Peyer's patch (tissue), 4 donors: ENCODE results near the gene GDPD5.

Experiments
- POLR2A ChIP-seq, 2 donors: fragments of 450-650 bp; IDR thresholded peaks; one replicate each; pipeline ENCODE4 v1.5.1; 2017; ENCODE audit warnings: antibody characterized with exemption in 2 of 2, mild to moderate bottlenecking in 2 of 2, moderate library complexity in 2 of 2
- TF ChIP-seq, protein P1 (sequence below), 6 experiments: fragments of 450-650 bp in 4 of 6; fragments of 200-600 bp in 2 of 6; sonication (generic) in 1 of 6; IDR thresholded peaks; one replicate each; pipeline ENCODE4 v1.5.1; 2017 to 2019; ENCODE audit warnings: antibody characterized with exemption in 6 of 6, mild to moderate bottlenecking in 3 of 6, moderate library complexity in 1 of 6

DNA sequence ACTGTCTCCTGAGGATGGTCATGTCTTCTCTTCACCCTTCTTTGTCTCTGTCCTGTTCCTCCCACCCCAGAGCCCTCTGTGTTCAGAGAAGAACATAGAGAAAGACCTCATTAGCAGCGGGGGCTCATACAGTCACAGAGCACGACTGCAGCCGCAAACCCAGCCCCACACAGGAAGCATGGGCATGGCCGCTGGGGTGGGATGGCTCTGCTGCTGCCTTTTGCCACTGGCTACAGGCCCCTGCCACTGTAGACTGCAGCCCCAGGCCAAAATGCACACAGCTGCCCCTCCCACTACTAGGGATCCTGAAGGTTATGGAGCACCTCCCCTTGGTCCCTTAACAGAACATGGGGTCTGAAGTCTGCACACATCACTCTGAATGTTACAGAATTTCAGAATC is 57.9 kb downstream of the GDPD5 start:
- no peak for TF ChIP-seq POLR2A (IDR thresholded peaks at IDR 0.05)
- TF ChIP-seq, protein P1, sequence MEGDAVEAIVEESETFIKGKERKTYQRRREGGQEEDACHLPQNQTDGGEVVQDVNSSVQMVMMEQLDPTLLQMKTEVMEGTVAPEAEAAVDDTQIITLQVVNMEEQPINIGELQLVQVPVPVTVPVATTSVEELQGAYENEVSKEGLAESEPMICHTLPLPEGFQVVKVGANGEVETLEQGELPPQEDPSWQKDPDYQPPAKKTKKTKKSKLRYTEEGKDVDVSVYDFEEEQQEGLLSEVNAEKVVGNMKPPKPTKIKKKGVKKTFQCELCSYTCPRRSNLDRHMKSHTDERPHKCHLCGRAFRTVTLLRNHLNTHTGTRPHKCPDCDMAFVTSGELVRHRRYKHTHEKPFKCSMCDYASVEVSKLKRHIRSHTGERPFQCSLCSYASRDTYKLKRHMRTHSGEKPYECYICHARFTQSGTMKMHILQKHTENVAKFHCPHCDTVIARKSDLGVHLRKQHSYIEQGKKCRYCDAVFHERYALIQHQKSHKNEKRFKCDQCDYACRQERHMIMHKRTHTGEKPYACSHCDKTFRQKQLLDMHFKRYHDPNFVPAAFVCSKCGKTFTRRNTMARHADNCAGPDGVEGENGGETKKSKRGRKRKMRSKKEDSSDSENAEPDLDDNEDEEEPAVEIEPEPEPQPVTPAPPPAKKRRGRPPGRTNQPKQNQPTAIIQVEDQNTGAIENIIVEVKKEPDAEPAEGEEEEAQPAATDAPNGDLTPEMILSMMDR (IDR thresholded peaks at IDR 0.05) = no peak
